NB4 (cell line): ENCODE results near the gene ORAI2.

Experiments
- DNase-seq: peaks from one replicate; pipeline ENCODE4 v3.0.0; 2010; ENCODE audit warnings: low read depth
- H3K4me3 ChIP-seq: one replicate; pipeline ENCODE4 v1.5.1; 2011; ENCODE audit warnings: mild to moderate bottlenecking, low read depth, low read length, moderate library complexity
- MYC ChIP-seq: IDR thresholded peaks from 2 replicates; pipeline ENCODE4 v1.6.1; 2011; ENCODE audit warnings: low read depth, low read length
- POLR2A ChIP-seq: IDR thresholded peaks from 2 replicates; pipeline ENCODE4 v1.6.1; 2011; ENCODE audit warnings: mild to moderate bottlenecking; ENCODE audit not compliant: insufficient read length; ENCODE audit errors: extremely low read depth
- TF ChIP-seq, protein P1 (sequence below): IDR thresholded peaks from 2 replicates; pipeline ENCODE4 v1.6.1; 2011; ENCODE audit warnings: low read depth, low read length
- TF ChIP-seq, protein P2 (sequence below): IDR thresholded peaks from one replicate; pipeline ENCODE4 v1.5.1; 2012; ENCODE audit warnings: low read depth, low read length

ORAI2 gene

GRCh38 chr7:102410918-102411317, 22.5 kb upstream of the ORAI2 start:
- no peak overlapping the region for H3K4me3 ChIP-seq
- DNase-seq = no peak
- TF ChIP-seq, protein P1, sequence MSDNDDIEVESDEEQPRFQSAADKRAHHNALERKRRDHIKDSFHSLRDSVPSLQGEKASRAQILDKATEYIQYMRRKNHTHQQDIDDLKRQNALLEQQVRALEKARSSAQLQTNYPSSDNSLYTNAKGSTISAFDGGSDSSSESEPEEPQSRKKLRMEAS = no peak
- TF ChIP-seq, protein P2, sequence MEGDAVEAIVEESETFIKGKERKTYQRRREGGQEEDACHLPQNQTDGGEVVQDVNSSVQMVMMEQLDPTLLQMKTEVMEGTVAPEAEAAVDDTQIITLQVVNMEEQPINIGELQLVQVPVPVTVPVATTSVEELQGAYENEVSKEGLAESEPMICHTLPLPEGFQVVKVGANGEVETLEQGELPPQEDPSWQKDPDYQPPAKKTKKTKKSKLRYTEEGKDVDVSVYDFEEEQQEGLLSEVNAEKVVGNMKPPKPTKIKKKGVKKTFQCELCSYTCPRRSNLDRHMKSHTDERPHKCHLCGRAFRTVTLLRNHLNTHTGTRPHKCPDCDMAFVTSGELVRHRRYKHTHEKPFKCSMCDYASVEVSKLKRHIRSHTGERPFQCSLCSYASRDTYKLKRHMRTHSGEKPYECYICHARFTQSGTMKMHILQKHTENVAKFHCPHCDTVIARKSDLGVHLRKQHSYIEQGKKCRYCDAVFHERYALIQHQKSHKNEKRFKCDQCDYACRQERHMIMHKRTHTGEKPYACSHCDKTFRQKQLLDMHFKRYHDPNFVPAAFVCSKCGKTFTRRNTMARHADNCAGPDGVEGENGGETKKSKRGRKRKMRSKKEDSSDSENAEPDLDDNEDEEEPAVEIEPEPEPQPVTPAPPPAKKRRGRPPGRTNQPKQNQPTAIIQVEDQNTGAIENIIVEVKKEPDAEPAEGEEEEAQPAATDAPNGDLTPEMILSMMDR = no peak
- TF ChIP-seq POLR2A (no peak), MYC (no peak)

DNA sequence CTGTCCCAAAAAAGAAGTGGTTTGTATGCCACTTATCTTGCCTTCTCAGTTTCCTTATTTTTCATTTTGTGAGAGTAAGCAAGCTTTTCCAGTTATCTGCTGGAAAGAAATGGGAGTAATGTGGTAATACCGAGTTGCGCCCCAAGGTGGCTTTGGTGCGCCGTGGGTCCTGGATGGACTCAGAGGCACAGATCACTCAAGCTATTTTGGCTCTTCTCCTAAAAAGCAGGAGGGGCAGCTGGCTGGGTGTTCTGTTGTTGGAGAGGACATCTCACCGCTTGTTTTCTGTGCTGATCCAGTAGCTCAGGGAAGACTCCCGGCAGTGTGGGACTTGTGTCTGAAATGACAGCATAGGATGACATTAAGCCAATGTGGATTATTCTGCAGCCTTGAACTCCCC, 20.8 kb upstream of the ORAI2 start:
- H3K4me3 ChIP-seq = no peak overlapping the region
- peak; percentile 51 for DNase-seq
- TF ChIP-seq, protein P2 = peak; percentile 27
- TF ChIP-seq, protein P1 = no peak

DNA sequence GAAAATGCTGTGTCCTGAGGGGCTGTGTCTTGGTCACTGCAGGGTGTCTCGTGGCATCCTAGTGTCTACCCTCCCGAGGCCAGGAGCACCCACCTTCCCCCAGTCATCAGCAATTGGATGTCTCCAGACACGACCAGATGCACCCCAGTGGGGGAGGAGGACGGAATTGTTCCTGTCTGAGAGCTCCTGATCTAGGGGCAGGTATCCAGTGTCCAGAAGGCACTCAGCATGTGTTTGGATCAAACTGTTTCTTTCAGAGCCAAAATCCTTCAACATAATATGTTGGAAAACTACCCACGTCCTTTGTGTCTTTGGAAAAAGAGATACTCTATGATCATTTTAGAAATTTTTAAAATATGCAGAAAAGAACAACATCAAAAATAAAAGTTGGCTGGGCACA, 20.3 kb upstream of the ORAI2 start:
- TF ChIP-seq, protein P1 = no peak
- TF ChIP-seq, protein P2 = no peak
- TF ChIP-seq MYC = no peak
- no peak for TF ChIP-seq POLR2A
- no peak for DNase-seq
- H3K4me3 ChIP-seq = no peak overlapping the region

DNA sequence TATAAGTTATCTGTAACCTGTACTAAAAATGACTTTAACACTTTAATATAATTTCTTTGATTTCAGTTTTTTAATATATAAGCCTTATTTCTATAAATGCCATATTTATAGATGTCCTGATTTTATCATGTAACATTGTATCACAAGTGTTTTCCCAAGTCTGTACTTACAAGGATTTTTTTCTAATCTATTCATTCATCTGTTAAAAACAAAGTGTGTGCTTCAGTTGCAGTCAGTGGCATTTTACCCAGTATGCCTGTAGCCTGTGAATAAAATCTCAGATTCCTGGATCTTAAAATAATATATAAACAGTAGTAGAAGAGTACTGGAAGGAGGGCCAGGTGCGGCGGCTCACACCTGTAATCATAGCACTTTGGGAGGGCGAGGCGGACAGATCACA, 19.8 kb upstream of the ORAI2 start:
- no peak for TF ChIP-seq MYC
- no peak for TF ChIP-seq POLR2A
- TF ChIP-seq, protein P2 = no peak
- TF ChIP-seq, protein P1 = no peak
- H3K4me3 ChIP-seq = no peak overlapping the region
- DNase-seq = no peak

GRCh38 chr7:102415685-102416225, 17.6 kb upstream of the ORAI2 start:
- H3K4me3 ChIP-seq = no peak overlapping the region
- DNase-seq = no peak
- no peak for TF ChIP-seq POLR2A
- TF ChIP-seq, protein P1 = peak; percentile 9; the same call in 1 of the 2 replicates

GRCh38 chr7:102416406-102416805, 17.0 kb upstream of the ORAI2 start:
- H3K4me3 ChIP-seq = no peak overlapping the region

More at GRCh38 chr7:102416406-102416805, 17.0 kb upstream of the ORAI2 start:
- DNase-seq = no peak
- TF ChIP-seq MYC = no peak
- no peak for TF ChIP-seq POLR2A
- TF ChIP-seq, protein P1 = no peak
- TF ChIP-seq, protein P2 = no peak
